ENCODE data around the gene HELLS.

Gene HELLS

DNA sequence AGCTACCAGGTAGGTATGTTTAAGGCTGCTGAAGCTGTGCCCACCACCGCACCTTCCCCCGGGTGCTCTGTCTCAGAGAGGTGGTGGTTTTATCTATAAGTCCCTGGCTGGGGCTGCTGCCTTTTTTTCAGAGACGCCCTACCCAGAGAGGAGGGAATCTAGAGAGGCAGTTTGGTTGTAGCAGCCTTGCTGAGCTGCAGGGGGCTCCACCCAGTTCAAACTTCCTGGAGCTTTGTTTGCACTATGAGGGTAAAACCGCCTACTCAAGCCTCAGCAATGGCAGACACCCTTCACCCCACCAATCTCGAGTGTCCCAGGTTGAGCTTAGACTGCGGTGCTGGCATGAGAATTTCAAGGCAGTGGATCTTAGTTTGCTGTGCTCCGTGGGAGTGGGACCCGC lies 94.3 kb downstream of the HELLS start:
- no peak overlapping the region for H3K9ac ChIP-seq (ENCODE audit: low read length)
- no peak overlapping the region for H3K4ac ChIP-seq (ENCODE audit: low read depth, low read length)
- H4K12ac ChIP-seq (ENCODE audit: low read depth, low read length): no peak overlapping the region
- H4K8ac ChIP-seq (ENCODE audit: low read depth, low read length): peak overlapping the region; percentile 33
- no peak for DNase-seq
- H3K27ac ChIP-seq (ENCODE audit: low read depth, low read length): peak overlapping the region; percentile 81
- no peak overlapping the region for H3K18ac ChIP-seq (ENCODE audit: low read length)
- peak overlapping the region; percentile 71 for H2BK5ac ChIP-seq (ENCODE audit: low read depth, low read length, poor library complexity)
- H3K23ac ChIP-seq (ENCODE audit: low read length): no peak overlapping the region
- WGBS (ENCODE audit: extremely low coverage, insufficient coverage, insufficient read length): no CpG with 5 or more reads among the region's 8 CpGs
- H3K14ac ChIP-seq (ENCODE audit: low read length): peak overlapping the region; percentile 71
- H3K4me2 ChIP-seq (ENCODE audit: low read length): no peak overlapping the region
- peak overlapping the region; percentile 62 for H2BK12ac ChIP-seq (ENCODE audit: low read length)
- H3K27me3 ChIP-seq (ENCODE audit: insufficient read depth, low read length): no peaks in the 10 kb centered on the region
- H3K36me3 ChIP-seq (ENCODE audit: control insufficient read depth in 1 of 2, insufficient read depth in 2 of 2, low read length in 2 of 2): peaks cover 0 to 4% of the 10 kb centered on the region in 2 experiments
- H2BK120ac ChIP-seq (ENCODE audit: insufficient read depth, low read length, poor library complexity): peak overlapping the region; percentile 27
- peaks cover 11% of the 10 kb centered on the region for H3K9me3 ChIP-seq (ENCODE audit: insufficient read depth, low read depth, low read length)
- H2AK5ac ChIP-seq (ENCODE audit: low read length): peak overlapping the region; percentile 14
- H3K4me1 ChIP-seq (ENCODE audit: control insufficient read depth in 1 of 2, insufficient read depth in 2 of 2, low read length in 2 of 2): peaks cover 3 to 6% of the 10 kb centered on the region in 2 experiments
- no peak overlapping the region for H3K4me3 ChIP-seq (ENCODE audit: low read depth, low read length)
- H3K79me2 ChIP-seq (ENCODE audit: control insufficient read depth, insufficient read depth, low read length, poor library complexity): no peaks in the 10 kb centered on the region
- peak overlapping the region; percentile 19 for H2AFZ ChIP-seq (ENCODE audit: insufficient read depth, low read length, poor library complexity)
- H4K91ac ChIP-seq (ENCODE audit: low read depth, low read length): peak overlapping the region; percentile 74
- H3K79me1 ChIP-seq (ENCODE audit: low read length): peaks cover 5% of the 10 kb centered on the region

DNA sequence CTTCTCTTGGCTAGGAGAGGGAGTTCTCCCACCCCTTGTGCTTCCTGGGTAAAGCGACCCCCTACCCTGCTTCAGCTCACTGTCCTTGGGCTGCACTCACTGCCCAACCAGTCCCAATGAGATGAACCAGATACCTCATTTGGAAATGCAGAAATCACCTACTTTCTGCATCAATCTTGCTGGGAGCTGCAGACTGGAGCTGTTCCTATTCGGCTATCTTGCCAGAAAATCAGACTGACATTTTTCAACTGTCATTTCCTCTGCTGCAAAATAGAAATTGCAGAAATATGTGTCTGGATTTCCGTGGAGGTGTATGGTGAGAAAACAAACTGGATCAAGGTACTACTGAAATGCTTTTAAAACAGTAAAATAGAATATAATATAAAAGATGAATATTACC lies 95.0 kb downstream of the HELLS start:
- no peaks in the 10 kb centered on the region for H3K27me3 ChIP-seq (ENCODE audit: insufficient read depth, low read length)
- no peak overlapping the region for H3K9ac ChIP-seq (ENCODE audit: low read length)
- H3K79me1 ChIP-seq (ENCODE audit: low read length): peaks cover 5% of the 10 kb centered on the region
- WGBS (ENCODE audit: extremely low coverage, insufficient coverage, insufficient read length): no CpG with 5 or more reads among the region's 3 CpGs
- no peak overlapping the region for H2AFZ ChIP-seq (ENCODE audit: insufficient read depth, low read length, poor library complexity)
- H3K14ac ChIP-seq (ENCODE audit: low read length): no peak overlapping the region
- H2BK12ac ChIP-seq (ENCODE audit: low read length): no peak overlapping the region
- H3K36me3 ChIP-seq (ENCODE audit: control insufficient read depth in 1 of 2, insufficient read depth in 2 of 2, low read length in 2 of 2): peaks cover 0 to 4% of the 10 kb centered on the region in 2 experiments
- H3K27ac ChIP-seq (ENCODE audit: low read depth, low read length): peak overlapping the region; percentile 81
- no peak overlapping the region for H3K23ac ChIP-seq (ENCODE audit: low read length)
- H3K79me2 ChIP-seq (ENCODE audit: control insufficient read depth, insufficient read depth, low read length, poor library complexity): no peaks in the 10 kb centered on the region
- no peak overlapping the region for H3K4ac ChIP-seq (ENCODE audit: low read depth, low read length)
- H3K4me2 ChIP-seq (ENCODE audit: low read length): no peak overlapping the region
- no peak overlapping the region for H2BK120ac ChIP-seq (ENCODE audit: insufficient read depth, low read length, poor library complexity)
- H3K4me1 ChIP-seq (ENCODE audit: control insufficient read depth in 1 of 2, insufficient read depth in 2 of 2, low read length in 2 of 2): peaks cover 3 to 6% of the 10 kb centered on the region in 2 experiments
- no peak overlapping the region for H2AK5ac ChIP-seq (ENCODE audit: low read length)
- H4K91ac ChIP-seq (ENCODE audit: low read depth, low read length): no peak overlapping the region
- H4K8ac ChIP-seq (ENCODE audit: low read depth, low read length): no peak overlapping the region
- H3K9me3 ChIP-seq (ENCODE audit: insufficient read depth, low read depth, low read length): peaks cover 11% of the 10 kb centered on the region
- no peak overlapping the region for H3K4me3 ChIP-seq (ENCODE audit: low read depth, low read length)
- H2BK5ac ChIP-seq (ENCODE audit: low read depth, low read length, poor library complexity): peak overlapping the region; percentile 71
- no peak for DNase-seq
- H4K12ac ChIP-seq (ENCODE audit: low read depth, low read length): no peak overlapping the region
- no peak overlapping the region for H3K18ac ChIP-seq (ENCODE audit: low read length)

DNA sequence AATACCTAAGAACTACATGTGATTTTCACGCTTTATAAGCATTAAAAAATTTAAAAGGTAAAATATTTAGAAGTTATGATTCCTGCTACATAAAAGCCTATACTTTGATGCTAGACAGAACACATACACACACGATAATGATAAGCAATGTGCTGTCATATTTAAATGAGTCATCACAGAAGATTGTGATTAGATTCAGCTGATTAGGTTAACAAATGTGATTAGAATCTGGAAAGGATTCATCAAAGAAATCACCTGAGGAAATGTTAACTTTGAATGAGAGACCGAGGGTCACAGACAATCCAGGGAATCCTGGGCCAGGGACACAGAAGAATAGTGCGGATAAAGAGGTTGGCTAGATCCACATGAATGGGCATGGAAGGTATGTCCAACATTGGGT lies 95.9 kb downstream of the HELLS start:
- Histone ChIP-seq H2BK5ac (ENCODE audit: low read depth, low read length, poor library complexity) (no peak overlapping the region), H3K36me3 (ENCODE audit: control insufficient read depth in 1 of 2, insufficient read depth in 2 of 2, low read length in 2 of 2) (peaks cover 0 to 4% of the 10 kb centered on the region in 2 experiments), H4K12ac (ENCODE audit: low read depth, low read length) (no peak overlapping the region), H4K91ac (ENCODE audit: low read depth, low read length) (no peak overlapping the region), H3K79me2 (ENCODE audit: control insufficient read depth, insufficient read depth, low read length, poor library complexity) (no peaks in the 10 kb centered on the region), H3K4me2 (ENCODE audit: low read length) (peak overlapping the region; percentile 47), H3K23ac (ENCODE audit: low read length) (no peak overlapping the region), H3K79me1 (ENCODE audit: low read length) (peaks cover 5% of the 10 kb centered on the region), H2BK120ac (ENCODE audit: insufficient read depth, low read length, poor library complexity) (no peak overlapping the region), H4K8ac (ENCODE audit: low read depth, low read length) (no peak overlapping the region), H2AFZ (ENCODE audit: insufficient read depth, low read length, poor library complexity) (no peak overlapping the region), H3K9ac (ENCODE audit: low read length) (no peak overlapping the region), H3K4me3 (ENCODE audit: low read depth, low read length) (no peak overlapping the region), H2BK12ac (ENCODE audit: low read length) (no peak overlapping the region), H3K4ac (ENCODE audit: low read depth, low read length) (no peak overlapping the region), H3K4me1 (ENCODE audit: control insufficient read depth in 1 of 2, insufficient read depth in 2 of 2, low read length in 2 of 2) (peaks cover 5 to 6% of the 10 kb centered on the region in 2 experiments), H2AK5ac (ENCODE audit: low read length) (no peak overlapping the region), H3K27me3 (ENCODE audit: insufficient read depth, low read length) (no peaks in the 10 kb centered on the region), H3K27ac (ENCODE audit: low read depth, low read length) (no peak overlapping the region), H3K14ac (ENCODE audit: low read length) (no peak overlapping the region), H3K9me3 (ENCODE audit: insufficient read depth, low read depth, low read length) (peaks cover 11% of the 10 kb centered on the region), H3K18ac (ENCODE audit: low read length) (no peak overlapping the region)
- peak in 1 of 2 donors; percentile 29 for DNase-seq
- no CpG with 5 or more reads among the region's 4 CpGs for WGBS (ENCODE audit: extremely low coverage, insufficient coverage, insufficient read length)

DNA sequence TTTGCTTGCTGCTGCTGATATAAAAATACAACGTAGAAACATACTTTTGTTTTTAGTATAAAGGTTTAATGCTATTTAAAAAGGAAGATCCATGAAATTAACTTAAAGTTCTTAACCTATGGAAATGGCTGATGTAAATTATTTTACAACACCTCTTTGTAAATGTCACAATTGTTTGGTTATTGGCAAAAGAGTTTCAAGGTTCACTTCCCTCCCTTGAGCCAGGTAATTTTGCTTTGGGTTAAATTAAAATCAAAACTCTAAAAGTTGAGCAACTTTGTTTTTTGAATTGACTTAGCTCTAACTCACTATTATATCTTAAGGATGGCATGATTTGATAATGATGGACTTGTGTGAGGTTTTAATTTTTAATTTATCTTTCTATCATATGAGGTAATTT lies 98.8 kb downstream of the HELLS start:
- Histone ChIP-seq H3K27me3 (ENCODE audit: insufficient read depth, low read length) (no peaks in the 10 kb centered on the region), H3K9me3 (ENCODE audit: insufficient read depth, low read depth, low read length) (peaks cover 13% of the 10 kb centered on the region), H3K23ac (ENCODE audit: low read length) (no peak overlapping the region), H4K12ac (ENCODE audit: low read depth, low read length) (no peak overlapping the region), H2BK12ac (ENCODE audit: low read length) (no peak overlapping the region), H2AFZ (ENCODE audit: insufficient read depth, low read length, poor library complexity) (no peak overlapping the region), H3K14ac (ENCODE audit: low read length) (no peak overlapping the region), H3K4me1 (ENCODE audit: control insufficient read depth in 1 of 2, insufficient read depth in 2 of 2, low read length in 2 of 2) (peaks cover 5 to 6% of the 10 kb centered on the region in 2 experiments), H4K8ac (ENCODE audit: low read depth, low read length) (no peak overlapping the region), H3K27ac (ENCODE audit: low read depth, low read length) (no peak overlapping the region), H3K4me2 (ENCODE audit: low read length) (no peak overlapping the region), H2BK120ac (ENCODE audit: insufficient read depth, low read length, poor library complexity) (no peak overlapping the region), H2BK5ac (ENCODE audit: low read depth, low read length, poor library complexity) (no peak overlapping the region), H4K91ac (ENCODE audit: low read depth, low read length) (no peak overlapping the region), H3K4me3 (ENCODE audit: low read depth, low read length) (no peak overlapping the region), H3K79me1 (ENCODE audit: low read length) (peaks cover 5% of the 10 kb centered on the region), H3K9ac (ENCODE audit: low read length) (no peak overlapping the region), H3K36me3 (ENCODE audit: control insufficient read depth in 1 of 2, insufficient read depth in 2 of 2, low read length in 2 of 2) (peaks cover 0 to 4% of the 10 kb centered on the region in 2 experiments), H3K4ac (ENCODE audit: low read depth, low read length) (no peak overlapping the region), H3K79me2 (ENCODE audit: control insufficient read depth, insufficient read depth, low read length, poor library complexity) (no peaks in the 10 kb centered on the region), H2AK5ac (ENCODE audit: low read length) (no peak overlapping the region), H3K18ac (ENCODE audit: low read length) (no peak overlapping the region)
- no CpG with 5 or more reads among the region's 1 CpG for WGBS (ENCODE audit: extremely low coverage, insufficient coverage, insufficient read length)
- no peak for DNase-seq
